Glutamatergic neuron (in vitro differentiated cells): ENCODE results near the gene EPN3. TPM values are rescaled to one million over a fixed set of nuclear protein-coding genes. Genes with fewer than 3 reads are reported as not detected.

Experiments
- DNase-seq: peaks from one replicate; pipeline ENCODE4 v3.0.0; 2022
- H3K27ac Mint-ChIP-seq: one replicate; pipeline ENCODE4 v1.8.0; 2020; ENCODE audit warnings: mild to moderate bottlenecking, mixed read lengths, inconsistent platforms; ENCODE audit not compliant: unreplicated experiment
- H3K27me3 Mint-ChIP-seq: one replicate; pipeline ENCODE4 v1.8.0; 2020; ENCODE audit warnings: mild to moderate bottlenecking, moderate library complexity, mixed read lengths, inconsistent platforms; ENCODE audit not compliant: unreplicated experiment
- H3K36me3 Mint-ChIP-seq: one replicate; pipeline ENCODE4 v1.8.0; 2020; ENCODE audit warnings: mild to moderate bottlenecking, mixed read lengths, inconsistent platforms; ENCODE audit not compliant: unreplicated experiment
- H3K4me1 Mint-ChIP-seq: one replicate; pipeline ENCODE4 v1.8.0; 2020; ENCODE audit warnings: mild to moderate bottlenecking, low read depth, mixed read lengths, inconsistent platforms; ENCODE audit not compliant: unreplicated experiment
- H3K4me3 Mint-ChIP-seq: one replicate; pipeline ENCODE4 v1.8.0; 2020; ENCODE audit warnings: mild to moderate bottlenecking, mixed read lengths, inconsistent platforms; ENCODE audit not compliant: unreplicated experiment
- H3K9me3 Mint-ChIP-seq: one replicate; pipeline ENCODE4 v1.8.0; 2020; ENCODE audit warnings: mild to moderate bottlenecking, moderate library complexity, mixed read lengths, inconsistent platforms; ENCODE audit not compliant: unreplicated experiment
- CTCF ChIP-seq: fragments of 200-600 bp; sonication (generic); IDR thresholded peaks from one replicate; pipeline ENCODE4 v1.5.0; 2021; ENCODE audit not compliant: partially characterized antibody, unreplicated experiment
- total RNA-seq: library from RNA; stranded (reverse); fragmentation: NEBNext Ultra II Directional; extraction: Animal tissue kit (Norgen Biotek cat#: 25700); gene quantifications from one replicate; pipeline ENCODE4 v1.2.1, GENCODE V29; 2021; ENCODE audit not compliant: unreplicated experiment

EPN3 gene
- total RNA-seq, 1 donor from 2014 or later: 0.12 TPM

- Mint-ChIP-seq H3K4me1 (peaks cover 30% of the 10 kb centered on the region), H3K9me3 (peaks cover 6% of the 10 kb centered on the region), H3K27ac (no peak within 1 kb of the TSS), H3K4me3 (peak within 1 kb of the TSS; percentile 63), H3K27me3 (peaks cover 15% of the 10 kb centered on the region), H3K36me3 (no peaks in the 10 kb centered on the region)
- TF ChIP-seq CTCF: no peak
- peak; percentile 92 for DNase-seq
Observed at GRCh38 chr17:50560185-50560824, 27.8 kb downstream of the EPN3 start, which contains the start of gene CACNA1G. Gene CACNA1G (plus strand): TSS chr17:50560715. CDS start chr17:50561460, 745 bp downstream.

GRCh38 chr17:50560931-50561745 lies 28.6 kb downstream of the EPN3 start:
- DNase-seq: no peak
- H3K4me1 Mint-ChIP-seq: peaks cover 34% of the 10 kb centered on the region
- no peak overlapping the region for H3K27ac Mint-ChIP-seq
- H3K9me3 Mint-ChIP-seq: peaks cover 6% of the 10 kb centered on the region
- no peak for TF ChIP-seq CTCF
- H3K36me3 Mint-ChIP-seq: no peaks in the 10 kb centered on the region
- H3K4me3 Mint-ChIP-seq: no peak overlapping the region
- H3K27me3 Mint-ChIP-seq: peaks cover 18% of the 10 kb centered on the region

- Mint-ChIP-seq H3K27me3 (peaks cover 18% of the 10 kb centered on the region), H3K27ac (no peak overlapping the region), H3K4me1 (peaks cover 34% of the 10 kb centered on the region)
Observed at GRCh38 chr17:50561746-50562141, 29.2 kb downstream of the EPN3 start.

GRCh38 chr17:50562242-50563091 lies 29.9 kb downstream of the EPN3 start:
- H3K27me3 Mint-ChIP-seq: peaks cover 20% of the 10 kb centered on the region
- no peak for TF ChIP-seq CTCF
- H3K4me3 Mint-ChIP-seq: peak overlapping the region; percentile 50
- no peak overlapping the region for H3K27ac Mint-ChIP-seq
- peaks cover 6% of the 10 kb centered on the region for H3K9me3 Mint-ChIP-seq
- H3K4me1 Mint-ChIP-seq: peaks cover 28% of the 10 kb centered on the region
- no peaks in the 10 kb centered on the region for H3K36me3 Mint-ChIP-seq
- no peak for DNase-seq

More at GRCh38 chr17:50561746-50562141, 29.2 kb downstream of the EPN3 start:
- Mint-ChIP-seq H3K36me3 (no peaks in the 10 kb centered on the region), H3K4me3 (no peak overlapping the region), H3K9me3 (peaks cover 6% of the 10 kb centered on the region)
- TF ChIP-seq CTCF: no peak
- DNase-seq: no peak
